DMS 273 treated with DMSO at 0.1 percent for 48 hours (cell line): ENCODE measurements around the gene SKP2.
"Not testable (repeated sequence)": the region's sequence is repeated elsewhere in the genome, so short reads cannot be mapped to it uniquely, and the experiment has no call there.

Experiments used
- DNase-seq: peaks from one replicate; lab custom pipeline; 2025; lab: John Stamatoyannopoulos, UW

The SKP2 gene

DNA sequence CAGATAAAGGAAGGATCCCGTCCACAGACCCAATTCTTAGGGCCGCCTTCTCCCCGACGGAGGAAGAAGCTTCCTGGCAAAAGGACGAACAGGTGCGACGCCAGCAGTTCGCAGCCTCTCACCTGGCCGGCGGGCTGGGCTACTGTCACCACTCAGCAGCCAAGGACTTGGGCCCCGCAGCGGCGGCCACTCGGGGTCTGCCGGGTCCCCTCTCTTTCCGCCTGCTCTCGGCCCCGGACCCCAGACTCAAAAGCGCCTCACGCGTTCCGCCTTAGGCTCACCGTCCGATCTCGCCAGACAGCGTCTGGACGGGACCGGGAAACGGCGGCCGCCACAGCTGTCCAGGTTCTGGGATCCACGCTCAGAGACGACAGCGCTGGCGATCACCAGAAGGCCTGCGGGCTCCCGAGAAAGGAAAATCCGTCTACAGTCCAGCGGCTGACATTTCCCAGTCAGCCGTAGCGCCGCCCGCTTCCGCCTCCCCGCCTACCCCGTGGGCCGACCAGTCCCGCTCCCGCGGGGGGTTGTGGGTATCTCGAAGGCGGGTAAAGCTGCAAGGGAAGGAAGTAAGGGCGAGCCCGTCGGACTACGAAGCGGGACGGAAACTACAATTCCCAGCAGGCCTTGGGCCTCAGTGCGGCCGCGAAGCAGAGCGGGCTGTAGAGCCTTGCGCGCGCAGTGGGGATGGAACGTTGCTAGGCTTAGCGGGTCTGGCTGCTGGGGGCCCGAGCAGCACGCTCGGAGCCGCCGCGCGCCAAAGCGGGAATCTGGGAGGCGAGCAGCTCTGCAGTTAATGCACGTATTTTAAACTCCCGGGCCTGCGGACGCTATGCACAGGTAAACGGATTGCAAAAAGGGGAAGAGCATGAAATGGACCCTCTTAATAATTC is at the start of gene SKP2, which contains the start of gene LMBRD2:
Gene SKP2, plus strand, starts transcription at position 678 of the 890 bp plus-strand sequence. Its CDS starts 152 bp downstream, at position 830.
Gene LMBRD2, minus strand, starts transcription at position 454 of the 890 bp plus-strand sequence. CDS start 8,538 bp downstream, outside the sequence.
- peak; percentile 96 for DNase-seq

- DNase-seq: no peak
Observed at GRCh38 chr5:36105819-36106218, 46.1 kb upstream of the SKP2 start.

DNA sequence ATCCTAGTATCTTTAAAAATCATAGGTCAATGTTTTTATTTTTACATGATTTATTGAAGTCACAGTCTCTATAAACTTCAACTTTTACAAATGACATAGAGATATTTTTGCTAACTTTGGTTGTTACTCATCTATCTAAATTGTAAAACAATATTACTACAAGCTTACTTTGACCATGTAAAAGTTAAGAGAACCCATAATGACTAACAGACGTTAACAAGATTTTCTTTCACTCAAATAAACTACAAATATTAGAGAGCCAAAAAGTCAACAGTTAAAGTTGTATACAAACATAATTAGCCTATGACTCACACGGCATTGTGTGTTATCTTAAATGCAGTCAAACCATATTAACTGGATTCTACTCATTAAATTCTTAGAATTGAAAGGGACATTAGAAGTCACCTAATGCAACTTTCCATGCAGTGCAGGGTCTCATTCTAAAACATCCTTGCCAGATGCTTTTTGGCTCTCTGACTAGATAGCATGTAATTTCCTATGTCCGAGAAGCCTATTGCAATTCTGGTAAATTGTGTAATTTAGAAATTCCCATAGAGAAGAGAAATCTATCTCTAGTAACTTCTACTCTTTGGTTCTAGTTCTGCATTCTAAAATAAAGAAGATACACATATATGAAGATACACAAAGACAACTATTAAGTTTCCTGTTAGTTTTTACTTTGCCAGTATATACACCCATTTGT is 43.0 kb upstream of the SKP2 start:
- no peak for DNase-seq

DNA sequence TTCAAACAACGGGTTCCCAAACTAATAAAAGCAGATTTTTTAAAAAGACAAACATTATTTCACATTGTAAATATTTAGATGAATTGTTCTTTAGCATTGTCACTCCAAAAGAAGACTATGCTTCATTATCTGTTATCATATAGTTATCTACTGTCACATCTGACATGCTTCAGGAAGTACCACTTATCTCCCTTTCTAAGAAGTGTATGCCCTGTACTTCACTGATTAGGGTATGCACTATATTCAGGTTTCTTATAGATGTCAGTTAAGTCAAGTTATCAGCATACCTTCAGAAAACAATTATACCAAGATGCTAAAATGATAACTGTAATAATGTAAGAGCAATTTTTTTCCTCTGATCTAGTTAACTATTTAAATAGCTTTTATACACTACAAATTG is 40.7 kb upstream of the SKP2 start:
- DNase-seq: no peak

DNA sequence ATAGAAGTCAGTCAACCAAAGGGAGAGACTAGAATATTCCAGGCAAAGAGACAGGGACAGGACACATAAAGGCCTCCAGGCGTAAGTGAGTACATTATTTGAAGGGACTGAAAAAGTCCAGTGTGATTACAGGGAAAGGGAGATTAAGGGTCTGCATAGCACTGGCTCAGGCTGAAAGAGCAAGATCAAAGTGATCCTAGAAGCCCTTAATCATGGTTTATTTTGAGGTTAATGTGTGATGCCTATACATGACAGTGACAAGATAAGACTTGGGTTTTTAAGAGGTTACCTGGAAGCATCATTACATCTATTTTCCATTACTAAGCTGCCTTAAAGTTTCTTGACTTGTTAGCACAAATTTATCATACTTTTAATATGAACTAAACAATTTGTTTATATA is 26.0 kb upstream of the SKP2 start:
- no peak for DNase-seq

DNA sequence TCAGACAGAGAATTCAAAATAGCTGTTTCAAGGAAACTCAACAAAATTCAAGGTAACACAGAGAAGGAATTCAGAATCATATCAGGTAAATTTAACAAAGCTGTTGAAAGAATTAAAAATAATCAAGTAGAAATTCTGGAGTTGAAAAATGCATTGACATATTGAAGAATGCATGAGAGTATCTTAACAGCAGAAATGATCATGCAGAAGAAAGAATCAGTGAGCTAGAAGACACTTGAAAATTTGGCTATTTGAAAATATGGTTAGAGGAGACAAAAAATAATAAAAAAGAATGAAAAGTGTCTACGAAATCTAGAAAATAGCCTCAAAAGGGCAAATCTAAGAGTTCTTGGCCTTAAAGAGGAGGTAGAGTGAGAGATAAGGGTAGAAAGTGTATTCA is 23.1 kb upstream of the SKP2 start:
- DNase-seq: no peak

DNA sequence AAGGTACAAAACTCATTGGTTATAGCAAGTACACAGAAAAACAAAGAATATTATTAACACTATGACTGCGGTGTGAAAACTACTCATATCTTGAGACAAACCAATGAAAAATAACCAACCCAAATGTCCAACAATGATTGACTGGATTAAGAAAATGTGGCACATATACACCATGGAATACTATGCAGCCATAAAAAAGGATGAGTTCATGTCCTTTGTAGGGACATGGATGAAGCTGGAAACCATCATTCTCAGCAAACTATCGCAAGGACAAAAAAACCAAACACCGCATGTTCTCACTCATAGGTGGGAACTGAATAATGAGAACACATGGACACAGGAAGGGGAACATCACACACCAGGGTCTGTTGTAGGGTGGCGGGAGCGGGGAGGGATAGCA is 22.2 kb upstream of the SKP2 start:
- DNase-seq: not testable (repeated sequence)

DNA sequence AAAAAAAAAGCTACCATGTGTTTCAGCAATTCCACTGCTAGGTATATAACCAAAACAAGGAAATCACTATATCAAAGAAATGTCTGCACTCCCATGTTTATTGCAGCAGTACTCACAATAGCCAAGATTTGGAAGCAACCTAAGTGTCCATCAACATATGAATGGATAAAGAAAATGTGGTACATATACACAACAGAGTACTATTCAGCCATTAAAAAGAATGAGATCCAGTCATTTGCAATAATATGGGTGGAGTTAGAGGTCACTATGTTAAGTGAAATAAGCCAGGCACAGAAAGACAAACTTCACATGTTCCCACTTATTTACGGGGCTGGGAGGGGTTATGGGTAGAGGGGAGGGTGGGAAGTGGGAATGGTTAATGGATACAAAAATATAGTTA is 18.9 kb upstream of the SKP2 start:
- DNase-seq: not testable (repeated sequence)

DNA sequence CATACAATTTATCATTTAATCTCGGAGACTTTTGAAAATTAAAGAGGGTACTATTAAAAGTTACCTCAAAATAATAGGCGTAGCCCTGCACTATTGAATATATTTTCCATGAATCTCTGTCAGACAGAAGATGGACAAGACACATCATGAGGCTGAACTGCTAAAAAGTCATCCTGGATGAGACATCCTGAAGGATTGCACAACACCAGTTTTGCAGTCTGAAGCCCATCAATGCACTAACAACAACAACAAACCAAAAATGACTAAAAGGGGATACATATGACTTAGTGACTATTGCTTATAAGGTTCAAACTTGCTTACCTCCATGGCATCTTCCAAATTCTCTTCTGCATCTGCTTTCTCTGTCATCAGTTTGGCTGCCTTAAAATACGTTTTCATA is 15.9 kb upstream of the SKP2 start:
- no peak for DNase-seq

DNA sequence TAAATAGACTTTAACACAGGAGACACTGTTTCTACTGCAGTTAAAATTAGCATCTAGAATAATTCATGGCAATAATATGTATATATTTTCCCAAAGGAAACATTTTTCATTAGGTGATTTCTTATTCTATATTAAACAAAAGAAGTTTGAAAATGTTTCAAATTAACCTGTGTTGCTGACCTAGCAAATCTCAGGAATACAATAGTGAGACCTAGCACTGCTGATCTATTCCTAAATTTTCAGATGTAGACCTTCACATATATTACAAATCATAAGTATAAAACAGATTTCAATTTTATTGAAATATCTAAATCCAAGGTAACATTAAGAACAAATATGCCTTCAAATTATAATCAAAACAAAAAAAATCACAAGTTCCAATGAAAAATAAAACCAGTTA is 15.3 kb upstream of the SKP2 start:
- DNase-seq: no peak

DNA sequence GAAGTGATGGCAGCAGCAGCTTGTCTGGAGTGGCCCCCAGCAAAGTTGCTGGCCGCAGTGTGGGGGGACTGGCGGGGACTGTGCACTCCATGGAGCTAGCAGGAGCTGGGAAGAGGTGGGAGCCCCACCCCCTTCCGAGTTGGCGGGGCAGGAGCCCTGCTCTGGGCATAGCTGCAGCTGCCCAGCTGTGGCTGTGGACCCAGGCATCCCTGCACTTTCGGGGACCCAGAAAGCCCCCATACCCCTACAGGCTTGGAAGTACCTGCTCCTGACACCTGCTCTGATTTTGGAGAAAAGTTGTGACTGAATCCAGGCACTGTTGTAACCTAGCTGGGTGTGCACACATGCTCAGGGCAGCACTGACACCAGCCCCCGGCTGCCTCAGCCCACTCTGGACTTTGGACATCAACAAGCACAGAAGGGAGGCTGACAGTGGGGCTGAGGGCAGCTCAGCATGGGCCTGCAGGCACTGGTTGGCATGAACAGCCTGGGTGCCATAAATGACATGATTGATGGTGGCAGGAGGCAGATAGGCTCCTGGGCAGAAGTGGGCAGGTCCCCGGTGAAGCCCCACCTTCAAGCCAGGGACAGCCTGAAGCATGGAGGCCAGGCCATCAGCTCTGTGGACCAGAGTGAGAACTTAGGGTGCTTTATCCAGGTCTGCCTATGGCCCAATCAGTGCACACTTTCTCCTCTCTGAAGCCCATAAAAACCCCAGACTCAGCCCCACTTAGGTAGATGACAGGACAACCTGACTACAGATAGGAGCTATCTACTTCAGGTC is 12.8 kb upstream of the SKP2 start:
- no peak for DNase-seq

GRCh38 chr5:36145311-36145710 is 6.6 kb upstream of the SKP2 start:
- no peak for DNase-seq

GRCh38 chr5:36146390-36146789 is 5.5 kb upstream of the SKP2 start:
- DNase-seq: no peak

DNA sequence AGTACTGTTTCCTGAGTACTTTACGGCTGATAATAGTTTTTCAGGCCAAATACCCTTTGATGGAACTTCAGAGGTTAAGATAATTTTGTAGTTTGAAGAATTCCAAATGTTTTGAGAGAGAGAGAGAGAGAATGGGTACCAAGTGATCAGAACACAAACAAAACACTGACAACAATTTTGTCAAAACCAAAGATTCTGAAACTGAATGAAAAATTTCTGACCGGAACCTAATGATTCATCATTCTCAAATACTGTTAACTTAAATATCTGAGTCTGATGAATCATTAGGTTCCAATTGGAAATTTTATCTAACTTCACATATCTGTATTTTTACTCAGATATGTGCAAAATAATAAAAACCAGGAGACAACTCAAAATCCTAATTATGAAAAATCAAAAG is 4.2 kb upstream of the SKP2 start:
- DNase-seq: no peak

DNA sequence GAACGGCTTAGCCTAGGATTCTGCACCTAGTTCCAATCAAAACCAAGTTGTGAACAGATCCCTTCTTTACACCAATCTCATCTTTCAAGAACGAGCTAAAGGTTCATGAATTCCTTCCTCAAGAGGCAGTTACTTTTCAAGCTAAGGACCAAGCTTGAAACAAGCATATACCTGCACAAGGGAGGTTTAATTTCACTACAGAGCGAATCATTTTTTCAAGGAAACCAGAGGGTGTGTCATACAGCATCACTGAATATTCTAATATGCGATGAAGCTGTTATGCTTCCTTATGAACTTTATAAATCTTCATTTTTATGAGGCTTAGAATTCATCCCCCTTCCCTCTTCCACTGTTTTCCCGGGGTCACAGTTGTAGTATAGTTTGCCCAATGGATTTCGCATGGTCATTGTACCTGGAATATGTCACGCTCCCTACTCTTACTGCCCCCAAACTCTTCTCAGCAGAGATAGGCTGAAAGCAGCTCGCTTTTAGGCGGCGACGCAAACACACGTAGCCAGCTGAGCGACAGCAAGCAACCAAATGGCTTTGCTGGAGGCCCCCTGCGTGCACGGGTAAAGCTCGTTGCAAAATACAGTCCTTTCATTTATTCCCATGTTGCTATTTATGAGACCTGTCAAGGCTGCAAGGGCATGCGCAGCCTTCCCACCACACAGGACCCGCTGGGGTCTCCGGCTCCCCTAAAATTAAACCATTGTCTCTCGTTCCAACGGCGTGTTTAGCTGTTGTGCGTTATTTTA is 1.1 kb upstream of the SKP2 start:
- DNase-seq: no peak

DNA sequence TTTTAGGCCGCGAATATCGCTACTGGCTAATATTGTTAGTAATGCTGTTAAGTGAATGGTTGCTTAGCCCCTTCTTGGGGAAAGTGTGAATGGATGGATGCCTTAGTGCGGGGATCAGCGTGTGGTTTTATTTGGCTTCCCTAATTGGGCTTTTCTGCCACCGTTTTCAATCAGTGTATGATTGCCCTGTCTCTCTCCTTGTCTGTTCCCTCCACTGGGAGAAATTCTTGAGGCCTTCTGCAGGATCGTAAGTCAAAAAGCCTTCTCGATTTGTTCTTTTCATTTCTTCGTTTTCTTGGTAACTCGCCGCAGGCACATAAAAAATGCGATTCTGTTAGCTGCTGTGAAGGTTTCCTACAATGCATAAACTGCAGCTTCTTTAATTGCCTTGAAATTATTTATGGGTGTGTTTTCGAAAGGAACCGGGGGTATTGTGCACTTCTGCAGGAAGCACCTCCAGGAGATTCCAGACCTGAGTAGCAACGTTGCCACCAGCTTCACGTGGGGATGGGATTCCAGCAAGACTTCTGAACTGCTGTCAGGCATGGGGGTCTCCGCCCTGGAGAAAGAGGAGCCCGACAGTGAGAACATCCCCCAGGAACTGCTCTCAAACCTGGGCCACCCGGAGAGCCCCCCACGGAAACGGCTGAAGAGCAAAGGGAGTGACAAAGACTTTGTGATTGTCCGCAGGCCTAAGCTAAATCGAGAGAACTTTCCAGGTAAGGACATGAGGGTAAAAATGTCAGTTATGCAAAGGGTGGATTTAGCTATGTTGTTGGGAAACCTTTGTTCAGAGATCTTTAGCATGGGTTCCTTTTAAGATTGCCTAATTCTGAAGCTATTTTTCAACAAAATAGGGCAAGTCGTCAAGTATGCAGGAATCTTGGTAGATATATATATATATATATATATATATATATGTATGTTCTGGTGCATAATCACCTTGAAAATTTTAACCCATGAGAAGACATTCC is 700 bp downstream of the SKP2 start:
- DNase-seq: no peak

DNA sequence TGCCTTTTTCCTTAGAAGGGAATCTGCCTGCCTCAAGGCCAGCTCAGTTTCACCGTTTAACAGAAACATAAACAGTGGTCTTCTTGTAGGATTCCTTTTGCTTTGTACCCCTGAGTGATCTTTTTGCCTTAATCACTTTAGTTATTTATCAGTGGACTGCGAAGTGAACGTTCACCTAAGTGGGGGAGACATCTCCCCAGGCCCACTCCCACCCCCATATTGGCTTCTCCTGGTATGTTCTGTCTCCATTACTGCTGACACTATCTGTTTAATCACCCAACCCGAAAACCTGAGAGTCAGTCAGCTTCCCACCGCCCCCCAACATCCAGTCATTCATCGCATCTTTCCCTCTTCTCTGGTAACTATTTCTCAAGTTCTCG is 1.4 kb downstream of the SKP2 start:
- no peak for DNase-seq

DNA sequence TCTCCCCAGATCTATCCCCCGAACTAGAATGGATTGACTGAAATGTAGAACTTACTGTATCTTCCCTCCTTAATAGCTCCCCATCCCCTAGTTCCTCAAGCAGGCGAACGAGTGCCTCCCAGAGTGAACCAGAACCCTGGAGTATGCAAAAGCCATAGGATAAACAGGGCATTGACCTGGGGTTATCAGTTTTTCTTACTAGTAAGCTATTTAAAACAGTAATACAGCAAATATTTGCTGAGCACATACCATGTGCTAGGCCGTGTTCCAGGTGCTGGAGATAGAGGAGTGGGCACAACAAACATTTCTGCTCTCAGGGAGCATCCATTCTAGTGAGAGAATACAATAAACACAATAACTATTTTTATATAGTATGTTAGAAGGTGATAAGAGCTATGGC is 1.8 kb downstream of the SKP2 start:
- DNase-seq: no peak

DNA sequence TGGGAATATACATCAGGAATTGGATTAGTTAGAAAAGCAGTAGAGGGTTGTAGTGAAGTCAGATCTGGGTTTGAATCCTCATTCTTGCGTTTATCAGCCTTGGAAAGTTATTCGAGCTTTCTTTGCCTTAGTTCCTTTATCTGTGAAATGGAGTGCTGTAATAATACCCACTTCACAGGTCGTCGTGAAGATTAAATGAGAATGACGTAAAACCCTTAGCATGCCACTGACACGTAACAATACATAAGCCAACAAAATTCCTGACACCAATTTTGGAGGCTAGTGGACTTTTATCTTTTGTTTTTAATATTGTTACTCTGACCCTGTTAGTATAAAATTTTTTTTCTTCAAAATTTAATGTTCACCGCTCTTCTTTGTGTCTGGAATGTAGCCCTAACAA is 3.4 kb downstream of the SKP2 start:
- DNase-seq: no peak

DNA sequence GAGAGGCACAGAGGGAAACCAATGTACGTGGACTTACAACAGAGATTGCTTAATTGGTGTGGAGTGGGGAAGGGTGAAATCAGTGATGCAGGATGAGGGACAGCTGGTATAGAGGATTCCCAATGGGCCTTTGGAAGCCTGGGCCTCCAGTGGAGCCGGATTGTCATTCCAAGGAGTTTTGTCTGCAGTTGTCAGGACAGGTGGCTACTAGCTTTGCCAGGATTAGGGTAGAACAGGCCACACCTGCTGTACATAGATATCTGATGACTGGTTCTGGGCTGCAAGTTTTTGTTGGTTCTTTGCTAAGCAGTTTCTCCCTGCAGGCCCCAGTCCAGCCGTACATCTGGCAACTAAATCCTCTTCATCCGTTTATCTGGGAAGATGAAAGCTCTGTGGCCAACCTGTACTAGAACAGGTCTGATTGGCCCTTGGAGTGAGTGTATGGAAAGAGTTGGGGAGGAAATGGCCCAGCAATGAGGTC is 4.2 kb downstream of the SKP2 start:
- peak; percentile 83 for DNase-seq
